HS-5 (cell line): Measurements from ENCODE around the gene SAP30L.
A peak's percentile ranks its signal among the peaks of the same experiment; 100 is the strongest.

ENCODE experiments used
- DNase-seq: peaks from one replicate; pipeline ENCODE4 v3.0.0-alpha.2; 2012; ENCODE audit warnings: low read depth

SAP30L gene, protein sequence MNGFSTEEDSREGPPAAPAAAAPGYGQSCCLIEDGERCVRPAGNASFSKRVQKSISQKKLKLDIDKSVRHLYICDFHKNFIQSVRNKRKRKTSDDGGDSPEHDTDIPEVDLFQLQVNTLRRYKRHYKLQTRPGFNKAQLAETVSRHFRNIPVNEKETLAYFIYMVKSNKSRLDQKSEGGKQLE

DNA sequence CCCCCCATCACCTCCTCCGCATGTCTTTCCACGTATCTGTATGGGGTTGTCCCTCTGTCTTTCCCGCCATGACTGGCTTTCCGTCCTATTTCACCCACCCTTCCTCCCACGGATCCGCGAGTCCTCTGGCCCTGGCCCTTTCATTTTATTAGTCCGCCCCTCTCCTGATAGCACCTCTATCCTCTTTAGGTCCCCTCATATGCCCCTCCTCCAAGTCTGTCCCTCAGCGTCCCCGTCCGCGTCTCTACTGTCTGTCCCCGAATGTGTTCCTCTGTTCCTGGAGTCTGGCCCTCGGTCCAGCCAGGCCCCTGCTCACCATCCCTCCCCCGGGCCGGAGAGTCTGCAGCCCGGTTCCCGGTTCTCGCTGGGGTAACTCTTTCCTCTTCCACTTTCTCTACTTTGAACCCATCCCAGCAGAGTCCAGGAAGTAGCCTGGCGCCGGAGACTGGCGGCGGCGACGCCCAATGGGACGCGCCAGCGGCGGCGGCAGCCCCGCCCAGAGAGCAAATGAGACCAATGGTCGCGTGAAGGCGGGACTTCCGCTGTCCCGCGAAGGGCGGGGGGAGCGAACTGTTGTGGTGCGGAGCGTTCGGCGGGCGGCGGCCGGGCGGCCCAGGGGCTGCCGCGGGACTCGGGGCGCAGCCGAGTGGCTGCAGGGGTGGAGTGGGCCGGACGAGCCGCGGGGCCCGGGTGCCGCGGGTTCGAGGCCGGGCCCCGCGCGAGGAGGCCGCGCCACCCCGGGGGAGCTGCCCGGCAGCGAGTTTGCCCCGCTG, at the start of gene SAP30L:
TSS of gene SAP30L (plus strand) at position 576 of the 773 bp plus-strand sequence. CDS start 608 bp downstream, outside the sequence.
- peak; percentile 69 for DNase-seq

DNA sequence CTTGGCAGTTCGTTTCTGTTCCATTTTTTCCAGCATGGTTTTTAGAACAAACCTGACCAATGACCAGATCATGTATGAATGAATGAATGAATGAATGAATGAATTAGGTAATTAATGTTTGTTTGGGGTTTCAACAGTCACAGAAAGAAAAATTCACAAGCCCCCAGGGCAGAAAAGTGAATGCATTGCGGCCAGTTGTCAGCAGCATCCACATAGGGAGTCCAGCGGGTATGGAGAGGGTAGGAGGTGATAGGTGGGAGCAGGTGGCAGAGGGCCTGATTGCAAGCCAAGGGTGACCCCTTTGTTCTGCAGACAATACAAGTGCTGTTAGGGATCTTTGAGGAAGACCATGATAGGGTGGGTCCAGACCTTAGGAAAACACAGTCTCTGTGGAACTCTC, 49.7 kb upstream of the SAP30L start:
- DNase-seq, result no peak

DNA sequence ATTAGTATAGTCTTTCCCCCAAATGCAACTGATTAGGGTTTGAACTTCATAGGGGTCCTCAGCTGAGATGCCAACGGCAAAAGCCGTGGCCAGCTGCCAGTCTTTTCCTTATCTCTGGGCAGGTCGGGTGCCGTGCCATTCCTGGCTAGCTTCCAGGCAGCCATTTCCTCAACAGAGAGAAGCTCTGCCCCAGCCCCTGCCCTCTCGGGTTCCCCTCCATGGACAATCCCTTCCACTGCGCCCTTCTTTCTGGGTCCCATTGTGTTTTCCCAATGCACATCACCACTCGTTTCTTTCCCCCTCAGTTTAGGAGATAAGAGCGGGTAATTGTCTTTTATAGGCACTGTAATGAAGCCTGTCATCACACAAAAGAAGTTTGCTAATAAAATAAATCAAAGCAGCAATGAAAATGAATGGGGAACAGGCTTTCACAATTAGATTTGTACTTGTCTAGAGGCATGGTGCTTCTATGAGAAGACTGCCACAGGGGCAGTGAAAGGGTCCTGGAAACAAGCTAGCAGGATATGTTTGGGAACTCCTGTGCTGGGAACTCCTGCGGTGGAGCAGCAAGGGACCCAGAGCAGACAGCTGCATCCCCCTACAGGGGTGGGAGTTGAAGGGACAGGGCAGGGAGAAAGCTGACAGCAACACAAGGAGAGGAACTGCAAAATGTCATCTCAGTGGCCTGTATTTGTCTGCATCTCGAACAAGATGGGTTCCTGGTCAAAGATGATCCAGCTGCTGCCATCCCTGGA, 48.0 kb upstream of the SAP30L start:
- DNase-seq, result no peak

DNA sequence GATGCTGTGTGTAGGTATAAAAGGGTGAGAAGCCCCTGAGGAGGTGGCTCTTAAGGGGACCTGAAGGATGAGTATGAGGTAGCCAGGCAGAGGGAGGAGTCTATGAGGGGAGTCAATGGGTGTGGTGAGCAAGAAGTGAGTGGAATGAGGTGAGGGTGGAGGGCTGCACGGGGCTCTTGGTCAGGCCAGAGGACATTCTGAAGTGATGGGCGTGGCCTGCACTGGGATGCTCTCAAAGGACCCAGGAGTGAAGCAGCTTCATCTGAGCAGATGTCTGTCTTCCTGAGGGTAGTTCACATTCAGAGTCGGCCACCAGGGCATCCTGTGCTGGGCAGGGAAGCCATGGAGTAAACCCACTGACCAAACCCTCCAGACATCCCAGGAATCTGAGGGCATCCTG, 45.1 kb upstream of the SAP30L start:
- DNase-seq, result no peak

DNA sequence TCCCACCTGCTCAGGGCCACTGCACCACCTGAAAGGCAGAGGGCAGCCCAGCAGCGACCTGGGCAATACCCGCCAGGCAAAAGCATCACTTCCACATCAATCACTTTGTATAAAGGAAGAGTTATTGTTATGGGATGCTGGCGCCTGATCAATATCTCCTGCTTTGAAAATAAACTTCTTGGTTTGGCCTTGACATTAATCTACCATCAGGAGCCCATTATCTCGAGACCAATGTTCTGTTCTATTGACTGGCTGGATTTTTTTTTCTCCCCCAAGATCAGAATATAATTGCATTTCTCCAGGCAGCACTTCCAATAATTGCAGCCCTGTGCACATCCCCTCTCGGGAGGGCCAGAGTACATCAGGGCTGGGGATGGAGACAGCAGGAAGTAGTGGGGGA, 44.4 kb upstream of the SAP30L start:
- DNase-seq, result no peak

DNA sequence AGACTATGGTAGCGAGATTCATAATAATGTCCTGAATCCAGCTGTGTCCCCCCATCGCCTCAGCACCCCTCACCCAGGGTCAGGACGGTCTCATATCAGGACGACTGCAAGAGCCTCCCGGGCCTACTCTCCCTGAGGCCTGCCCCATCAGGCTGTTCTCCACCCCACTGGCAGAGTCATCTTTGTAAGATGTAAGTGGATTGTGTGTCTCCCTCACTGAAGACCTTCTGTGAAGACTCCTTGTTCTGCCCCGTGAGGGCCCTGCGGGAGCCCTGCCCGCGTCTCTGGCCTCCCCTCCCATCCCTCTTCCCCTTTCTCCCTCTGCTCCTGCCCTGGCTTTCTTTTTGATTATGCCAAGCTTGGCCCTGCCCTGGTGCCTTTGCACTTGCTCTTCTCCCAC, 43.9 kb upstream of the SAP30L start:
- no peak for DNase-seq

DNA sequence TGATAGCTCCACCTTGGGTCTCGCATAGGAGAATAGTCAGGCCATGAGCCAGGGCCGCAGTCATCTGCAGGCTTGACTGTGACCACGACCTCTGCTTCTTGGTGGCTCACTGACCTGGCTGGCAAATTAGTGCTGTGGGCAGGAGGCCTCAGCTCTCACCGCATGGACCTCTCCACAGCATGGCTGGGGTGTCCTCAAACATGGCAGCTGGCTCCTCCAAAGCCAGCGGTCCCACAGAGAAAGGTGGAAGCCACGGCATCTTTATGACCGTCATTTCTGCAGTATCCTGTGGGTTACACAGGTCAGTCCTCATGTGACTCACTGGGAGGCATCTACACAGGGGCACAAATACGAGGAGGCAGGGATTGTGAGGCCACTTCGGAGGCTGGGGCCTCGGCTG, 43.2 kb upstream of the SAP30L start:
- no peak for DNase-seq

DNA sequence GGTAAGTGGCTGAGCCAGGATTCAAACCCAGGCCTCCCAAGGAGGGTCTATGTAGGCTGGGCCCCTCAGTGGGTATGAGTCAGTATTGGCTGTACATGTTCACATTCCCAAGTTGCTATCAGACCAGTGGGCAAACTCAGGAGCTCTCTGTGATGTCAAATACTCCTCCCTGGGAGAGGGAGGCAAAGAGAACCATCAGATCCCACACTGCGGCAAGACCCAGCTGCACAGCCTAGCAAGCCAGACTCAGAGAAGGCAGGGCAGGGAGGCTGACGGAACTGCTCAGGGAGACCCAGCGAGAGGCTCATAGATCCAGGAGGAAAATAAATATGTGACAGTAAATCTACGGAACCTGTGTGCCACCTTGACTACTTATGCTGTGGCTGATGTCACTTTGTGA, 42.6 kb upstream of the SAP30L start:
- no peak for DNase-seq

DNA sequence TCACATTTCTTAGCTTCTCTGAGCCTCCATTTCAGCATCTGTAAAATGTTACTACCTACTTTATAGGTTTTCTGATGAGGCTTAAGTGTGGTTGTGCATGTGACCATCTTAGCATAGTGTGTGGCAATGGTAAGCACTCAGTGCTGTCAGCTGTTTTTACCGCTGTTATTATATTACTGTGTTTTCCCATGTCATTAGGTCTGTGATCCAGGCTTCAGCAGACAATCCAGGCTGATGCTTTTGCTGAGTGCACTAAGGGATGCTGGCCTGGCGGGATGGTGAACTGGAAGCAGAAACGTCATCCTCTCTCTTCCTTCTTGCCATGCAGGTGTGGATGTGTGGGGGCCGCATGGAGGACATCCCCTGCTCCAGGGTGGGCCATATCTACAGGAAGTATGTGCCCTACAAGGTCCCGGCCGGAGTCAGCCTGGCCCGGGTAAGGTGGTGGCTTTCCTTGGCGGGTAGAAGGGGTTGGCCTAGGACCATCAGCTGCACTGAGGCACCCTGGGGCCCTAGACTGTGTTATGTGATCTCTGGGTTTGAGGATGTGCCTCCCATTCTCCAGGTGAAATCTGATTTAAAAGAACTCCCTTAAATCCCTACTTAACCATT, 41.9 kb upstream of the SAP30L start:
- DNase-seq, result no peak

DNA sequence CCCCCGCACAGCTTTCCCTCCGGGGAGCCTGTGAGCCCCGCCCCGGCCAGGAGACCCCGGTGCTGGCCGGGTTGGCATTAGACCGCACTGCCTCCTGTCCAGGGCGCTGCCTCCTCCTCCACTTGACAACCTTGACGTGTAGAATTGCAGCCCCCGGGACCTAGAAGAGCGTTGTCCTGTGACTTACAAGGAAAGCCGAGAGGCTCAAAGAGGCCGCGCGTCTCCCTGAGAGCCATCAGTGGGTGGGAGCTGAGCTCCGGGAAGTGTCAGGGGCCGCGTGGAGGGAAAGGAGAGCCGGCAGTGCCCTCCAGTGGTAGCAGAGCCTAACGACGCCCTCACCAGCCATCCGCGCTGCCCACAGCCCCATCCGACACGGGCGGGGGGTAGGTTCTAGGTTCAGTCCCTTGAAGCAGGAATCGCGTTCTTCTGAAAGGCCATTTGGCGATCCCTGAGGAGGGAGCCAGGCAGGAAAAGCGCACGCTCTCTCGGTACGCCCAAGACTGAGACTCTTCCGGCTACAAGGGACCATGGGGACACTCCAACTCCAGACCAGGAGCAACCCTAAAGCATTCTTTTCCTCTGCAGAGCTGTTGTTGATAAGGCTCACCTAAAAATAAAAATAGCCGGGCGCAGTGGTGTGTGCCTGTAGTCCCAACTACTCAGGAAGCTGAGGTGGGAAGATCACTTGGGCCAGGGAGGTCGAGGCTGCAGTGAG, 40.6 kb upstream of the SAP30L start:
- peak; percentile 31 for DNase-seq

DNA sequence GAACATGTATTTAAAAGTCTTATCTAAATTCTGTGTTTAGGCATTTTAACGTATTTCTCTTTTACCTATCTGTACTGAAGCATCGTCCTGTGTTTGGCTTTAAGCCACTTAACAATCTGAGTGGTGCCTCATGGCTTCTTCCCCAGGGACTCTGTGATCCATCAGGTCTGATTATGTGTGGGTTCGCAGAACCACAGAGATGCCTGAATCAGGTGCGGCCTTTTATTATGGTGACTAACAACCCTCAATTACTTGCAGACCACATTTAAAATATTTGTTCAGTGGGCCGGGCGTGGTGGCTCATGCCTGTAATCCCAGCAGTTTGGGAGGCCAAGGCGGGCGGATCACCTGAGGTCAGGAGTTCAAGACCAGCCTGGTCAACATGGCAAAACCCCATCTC, 39.6 kb upstream of the SAP30L start:
- DNase-seq, result no peak

DNA sequence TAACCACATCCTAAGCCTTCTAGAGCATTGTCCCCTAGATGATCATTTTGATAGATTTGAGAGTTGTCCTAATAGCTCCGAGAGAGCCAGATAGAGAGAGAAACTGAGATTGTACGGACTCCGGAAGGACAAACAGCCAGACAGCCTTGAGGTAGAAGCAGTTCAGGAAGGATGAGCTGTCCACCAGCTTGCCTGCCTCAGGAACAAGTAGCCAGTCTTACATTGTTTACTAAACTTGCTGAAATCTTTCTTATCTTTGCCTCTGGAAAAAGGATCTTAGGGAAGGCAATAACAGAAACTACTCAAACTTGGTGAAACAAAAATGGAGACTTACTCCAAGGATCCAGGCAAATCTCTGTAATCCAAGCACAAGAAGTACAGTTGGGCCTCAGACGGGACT, 39.0 kb upstream of the SAP30L start:
- no peak for DNase-seq

DNA sequence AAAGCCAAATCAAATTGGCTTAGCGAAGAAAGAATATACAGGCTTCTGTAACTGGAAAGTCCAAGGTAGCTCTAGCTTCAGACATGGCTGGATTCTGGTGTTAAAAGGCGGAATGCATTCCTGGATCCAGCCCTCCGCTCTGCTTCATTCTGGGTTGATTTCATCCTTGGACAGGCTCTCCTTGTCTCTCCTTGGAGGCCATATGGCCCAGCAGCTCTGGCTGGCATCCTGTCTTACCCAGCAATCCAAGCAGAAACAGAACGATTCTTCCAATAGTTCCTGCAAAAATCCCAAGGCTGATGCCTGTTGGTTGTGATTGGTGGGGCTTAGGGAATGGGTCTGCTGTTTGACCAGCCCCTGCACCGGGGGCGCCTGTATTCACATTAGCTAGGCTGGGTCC, 37.0 kb upstream of the SAP30L start:
- DNase-seq, result no peak

DNA sequence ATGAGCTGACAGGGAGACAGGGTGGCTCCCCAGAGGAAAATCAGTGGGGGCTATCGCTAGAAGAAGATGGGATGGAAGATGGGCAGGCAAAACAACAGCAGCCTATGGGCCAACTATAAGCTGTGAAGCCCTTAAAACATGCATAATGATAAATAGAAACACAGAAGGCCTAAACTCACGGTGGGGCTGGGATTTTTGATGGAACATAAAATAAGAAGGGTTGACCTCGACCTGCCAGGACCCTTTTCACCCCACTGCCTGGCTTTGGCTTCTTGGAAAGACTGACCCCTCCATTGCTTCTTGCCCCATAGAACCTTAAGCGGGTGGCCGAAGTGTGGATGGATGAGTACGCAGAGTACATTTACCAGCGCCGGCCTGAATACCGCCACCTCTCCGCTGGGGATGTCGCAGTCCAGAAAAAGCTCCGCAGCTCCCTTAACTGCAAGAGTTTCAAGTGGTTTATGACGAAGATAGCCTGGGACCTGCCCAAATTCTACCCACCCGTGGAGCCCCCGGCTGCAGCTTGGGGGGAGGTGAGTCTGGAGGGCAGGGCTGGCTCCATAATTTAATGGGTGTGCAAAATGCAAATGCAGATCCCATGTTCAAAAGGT, 36.5 kb upstream of the SAP30L start:
- DNase-seq, result no peak

DNA sequence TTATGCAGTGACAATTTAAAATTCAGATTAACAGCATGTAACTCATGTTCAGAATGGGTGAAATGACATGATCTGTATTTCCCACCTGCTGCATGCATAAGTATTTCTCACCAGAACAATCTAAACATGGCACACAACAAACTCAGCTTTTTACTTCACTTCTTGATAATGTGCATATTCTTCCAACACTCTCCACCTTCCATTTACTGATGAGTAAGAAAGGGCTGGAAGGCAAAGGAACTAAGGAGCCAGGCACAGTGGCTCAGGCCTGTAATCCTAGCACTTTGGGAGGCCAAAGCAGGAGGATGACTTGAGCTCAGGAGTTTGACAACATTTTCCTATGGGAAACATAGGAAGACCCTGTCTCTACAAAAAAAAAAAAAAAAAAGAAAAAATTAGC, 35.8 kb upstream of the SAP30L start:
- no peak for DNase-seq

DNA sequence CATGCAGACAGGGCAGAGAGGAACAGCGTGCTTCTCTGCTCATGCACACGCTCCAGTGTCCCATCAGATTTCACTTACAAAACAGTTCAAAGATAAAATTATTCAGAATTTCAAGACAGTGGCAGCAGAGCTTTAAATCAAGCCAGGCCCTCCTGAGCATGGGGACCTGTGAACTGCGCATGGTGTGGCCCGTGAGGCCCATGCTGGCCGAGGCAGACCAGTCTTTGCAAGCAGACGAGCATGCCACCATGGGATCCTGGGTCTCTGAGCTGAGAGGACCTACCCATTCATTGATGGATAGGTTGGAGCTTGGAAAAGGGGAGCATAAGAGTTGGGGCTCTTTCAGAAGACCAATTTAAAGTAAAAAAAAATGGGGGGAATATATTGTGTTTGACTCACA, 35.0 kb upstream of the SAP30L start:
- DNase-seq, result no peak

DNA sequence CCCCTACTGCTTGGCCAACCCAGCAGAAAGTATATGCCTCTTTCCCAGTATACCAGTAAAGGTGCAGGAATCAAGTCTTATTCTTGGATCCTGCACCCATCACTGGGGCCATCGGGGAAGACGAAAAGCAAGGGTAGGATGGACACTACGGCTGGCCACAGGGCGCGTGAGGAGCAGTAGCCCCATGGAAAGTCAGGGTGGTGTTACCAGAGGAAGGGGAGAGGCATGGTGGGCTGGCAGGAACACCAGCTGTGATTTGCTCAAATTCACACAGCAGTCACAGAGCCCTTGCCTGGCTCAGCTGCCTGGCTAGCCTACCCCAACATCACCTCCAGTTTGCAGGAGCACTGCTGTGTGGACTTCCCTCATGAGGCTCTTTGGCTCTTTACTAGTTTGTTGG, 34.5 kb upstream of the SAP30L start:
- DNase-seq, result no peak

DNA sequence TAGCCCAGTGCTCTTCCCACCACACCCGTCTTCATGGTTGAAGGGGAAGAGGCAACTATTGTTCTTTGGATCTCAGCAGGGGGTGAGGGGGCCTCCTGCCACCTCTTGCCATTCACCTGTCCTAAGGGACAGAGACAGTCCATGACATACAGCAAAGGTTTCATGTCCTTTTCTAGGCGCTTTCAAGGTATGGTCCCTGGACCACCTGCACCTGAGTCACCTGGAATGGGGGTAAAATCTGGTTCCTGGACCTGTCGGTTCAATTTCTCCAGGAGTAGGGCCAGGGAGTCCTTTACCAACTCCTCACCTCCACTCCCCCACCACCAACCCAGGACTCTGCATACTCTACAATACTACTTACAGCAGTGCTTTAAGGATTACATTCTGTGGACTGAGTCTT, 33.5 kb upstream of the SAP30L start:
- no peak for DNase-seq

DNA sequence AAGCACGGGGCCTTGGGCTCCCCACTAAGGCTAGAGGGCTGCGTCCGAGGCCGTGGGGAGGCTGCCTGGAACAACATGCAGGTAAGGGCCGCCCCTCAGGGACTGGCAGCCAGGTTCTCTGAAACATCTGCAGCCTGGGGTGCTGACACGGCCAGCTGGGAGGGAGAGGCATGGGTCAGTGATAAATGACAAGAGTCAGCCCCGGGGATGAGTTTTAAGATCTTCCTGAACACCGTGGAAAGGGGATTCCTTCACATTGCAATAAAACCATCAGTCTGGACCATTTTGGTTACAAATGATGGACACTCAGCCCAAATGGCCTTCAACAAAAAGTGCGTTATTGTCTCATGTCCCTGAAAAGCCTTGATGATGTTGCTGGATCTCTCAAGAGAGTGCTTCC, 32.9 kb upstream of the SAP30L start:
- DNase-seq, result no peak

DNA sequence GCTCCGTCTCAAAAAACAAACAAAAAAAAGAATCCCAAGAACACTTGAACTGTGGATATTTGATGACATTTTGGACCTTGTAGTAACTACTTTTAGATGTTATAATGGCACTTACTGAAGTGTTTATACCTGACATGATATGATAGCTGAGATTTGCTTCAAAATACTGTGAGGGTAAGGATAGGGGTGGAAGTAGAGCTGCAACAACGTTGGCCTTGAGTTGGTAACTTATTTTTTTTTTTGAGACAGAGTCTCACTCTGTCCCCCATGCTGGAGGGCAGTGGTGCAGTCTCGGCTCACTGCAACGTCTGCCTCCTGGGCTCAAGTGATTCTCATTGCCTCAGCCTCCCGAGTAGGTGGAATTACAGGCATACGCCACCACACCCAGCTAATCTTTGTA, 30.7 kb upstream of the SAP30L start:
- DNase-seq, result no peak

DNA sequence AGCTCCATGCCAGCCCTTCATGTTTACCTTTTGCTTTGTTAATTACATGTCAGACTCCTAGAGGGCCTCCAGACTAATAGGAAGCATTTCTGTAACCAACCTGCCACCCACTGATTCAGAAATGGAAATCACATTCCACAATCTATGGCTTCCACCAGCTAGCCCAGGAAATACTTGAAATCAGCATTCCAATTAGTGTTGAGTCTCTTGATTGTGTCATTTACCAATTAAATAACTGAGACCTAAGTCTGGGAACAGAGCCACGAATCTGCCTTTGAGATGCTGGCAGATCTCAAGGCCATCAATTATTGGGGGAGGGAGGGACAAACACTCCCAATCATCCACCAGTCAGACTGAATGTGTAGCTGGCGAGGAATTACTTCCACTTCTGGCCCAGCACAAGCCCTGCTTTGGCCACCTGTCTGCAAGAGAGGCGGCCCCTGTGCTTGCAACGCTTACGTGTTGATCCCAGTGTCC, 27.4 kb upstream of the SAP30L start:
- no peak for DNase-seq

DNA sequence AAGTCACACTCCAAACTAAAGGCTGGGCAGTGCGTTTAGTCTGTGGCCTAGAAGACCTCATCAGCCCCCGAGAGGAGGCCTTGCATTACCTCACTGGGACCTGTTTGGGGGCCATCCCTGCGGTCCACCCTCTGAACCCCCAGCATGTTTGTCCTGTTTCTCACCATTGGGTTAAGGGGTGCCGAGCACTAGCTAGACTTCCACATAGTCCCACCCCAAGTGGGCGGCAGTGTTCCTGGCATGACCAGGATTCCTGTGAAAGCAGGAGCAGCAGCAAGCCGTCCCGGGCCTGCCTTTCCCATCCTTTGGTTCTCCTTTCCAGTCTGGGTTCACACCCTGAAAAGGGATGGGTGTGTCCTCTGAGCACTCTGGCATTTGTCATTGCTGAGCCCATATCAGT, 26.6 kb upstream of the SAP30L start:
- DNase-seq, result no peak
